ENCODE results near the gene FAM72B.
"Not testable (repeated sequence)": the region's sequence is repeated elsewhere in the genome, so short reads cannot be mapped to it uniquely, and the experiment has no call there.

DNA sequence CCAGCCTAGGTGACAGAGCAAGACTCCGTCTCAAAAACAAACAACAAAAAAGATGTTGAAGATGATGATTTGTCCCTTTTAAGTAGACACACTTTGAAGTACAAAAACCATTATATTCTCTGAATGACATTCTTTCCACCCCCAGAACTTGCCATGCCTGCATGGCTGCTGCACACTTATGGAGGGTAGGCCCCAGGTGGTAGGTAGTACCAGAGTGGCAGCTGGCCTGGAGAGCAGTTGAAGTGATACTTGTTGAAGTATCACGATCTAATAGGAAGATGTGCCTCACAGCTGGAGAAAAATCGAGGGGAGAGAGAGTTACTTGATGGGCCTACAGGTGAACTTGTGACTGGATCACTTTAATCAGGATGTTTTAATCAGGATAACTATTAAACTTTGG is 15.6 kb upstream of the FAM72B start:
- TF ChIP-seq CTCF (conservative IDR thresholded peaks at IDR 0.05; ENCODE audit: low read length); EZH2phosphoT487 (IDR thresholded peaks at IDR 0.05; ENCODE audit: borderline replicate concordance): not testable (repeated sequence)
